GM12874 (cell line): ENCODE results near the gene FOXP4.

Experiments used
- CTCF ChIP-seq: IDR thresholded peaks from 2 replicates; pipeline ENCODE4 v1.5.1; 2011; ENCODE audit warnings: low read depth, mild to moderate bottlenecking, control low read depth, low read length, moderate library complexity; ENCODE audit not compliant: insufficient read depth

The FOXP4 gene

GRCh38 chr6:41621802-41622201 lies 75.6 kb downstream of the FOXP4 start:
- TF ChIP-seq CTCF: no peak

- no peak for TF ChIP-seq CTCF
Observed at GRCh38 chr6:41622206-41622988, 76.2 kb downstream of the FOXP4 start.

GRCh38 chr6:41623330-41623729 lies 77.1 kb downstream of the FOXP4 start:
- no peak for TF ChIP-seq CTCF

DNA sequence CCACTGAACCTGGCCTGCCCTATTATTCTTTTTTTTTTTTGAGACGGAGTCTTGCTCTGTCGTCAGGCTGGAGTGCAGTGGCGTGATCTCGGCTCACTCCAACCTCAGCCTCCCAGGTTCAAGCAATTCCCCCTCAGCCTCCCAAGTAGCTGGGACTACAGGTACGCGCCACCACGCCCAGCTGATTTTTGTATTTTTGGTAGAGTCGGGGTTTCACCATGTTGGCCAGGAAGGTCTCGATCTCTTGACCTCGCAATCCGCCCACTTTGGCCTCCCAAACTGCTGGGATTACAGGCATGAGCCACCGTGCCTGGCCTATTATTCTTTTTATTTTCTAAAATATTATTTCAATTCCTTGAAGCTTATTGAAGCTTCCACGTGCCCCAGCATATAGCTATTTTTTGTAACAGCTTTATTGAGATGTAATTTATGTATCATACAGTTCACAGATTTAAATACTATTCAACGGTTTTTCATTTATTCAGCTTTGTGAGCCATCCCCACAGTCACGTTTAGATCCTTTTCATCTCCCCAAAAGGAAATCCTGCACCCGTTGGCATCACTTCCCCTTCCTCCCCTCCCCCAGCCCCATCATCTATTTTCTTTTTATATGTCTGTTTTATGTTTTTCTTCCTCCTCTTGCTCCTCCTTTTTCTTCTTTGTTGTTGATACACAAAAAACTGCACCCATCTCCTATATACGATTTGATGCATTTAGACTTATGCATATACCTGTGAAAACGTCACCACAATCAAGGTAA lies 78.6 kb downstream of the FOXP4 start:
- TF ChIP-seq CTCF: no peak

- TF ChIP-seq CTCF: no peak
Observed at GRCh38 chr6:41625442-41625841, 79.3 kb downstream of the FOXP4 start.

DNA sequence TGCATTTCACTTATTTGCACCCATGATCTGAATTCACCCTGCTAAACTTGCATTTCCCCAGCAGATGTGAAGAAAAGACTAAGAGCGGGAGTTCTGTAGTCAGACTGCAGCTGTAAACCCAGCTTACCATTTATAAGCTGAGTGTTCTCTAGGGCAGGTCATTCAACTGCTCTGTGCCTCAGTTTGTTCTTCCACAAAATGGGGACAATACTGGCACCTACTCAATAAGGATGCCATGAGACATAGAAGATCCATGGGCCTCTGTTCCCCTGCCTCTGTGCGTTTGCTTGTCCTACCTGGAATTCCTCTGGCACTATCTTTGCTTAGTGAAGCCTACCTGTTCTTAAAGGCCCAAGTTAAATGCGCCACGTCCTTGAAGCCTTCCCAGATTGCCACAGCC lies 79.8 kb downstream of the FOXP4 start:
- no peak for TF ChIP-seq CTCF

- TF ChIP-seq CTCF: no peak
Observed at GRCh38 chr6:41626917-41627316, 80.7 kb downstream of the FOXP4 start.
